GM23338 (cell line): ENCODE measurements around the gene RNF145. TPM values are rescaled to one million over a fixed set of nuclear protein-coding genes. Genes with fewer than 3 reads are reported as not detected.

Experiments
- ATAC-seq: fragments of 200-7000 bp; cut with Tn5 transposase; 3 replicates; pipeline ENCODE4 v1.9.1; 2020
- DNase-seq: peaks from one replicate; pipeline ENCODE4 v3.0.0-alpha.2; 2015; ENCODE audit warnings: low spot score
- H2AFZ ChIP-seq: fragments of 200-600 bp; sonication (generic); 2 replicates; pipeline ENCODE4 v1.8.0; 2016; ENCODE audit warnings: antibody characterized with exemption, mild to moderate bottlenecking, moderate library complexity
- H3F3A ChIP-seq: fragments of 200-600 bp; sonication (generic); replicated peaks from 2 replicates; pipeline ENCODE4 v1.8.0; 2017; ENCODE audit warnings: antibody characterized with exemption, mixed run types, low read depth
- H3K27ac ChIP-seq: fragments of 200-600 bp; sonication (generic); 2 replicates; pipeline ENCODE4 v1.6.1; 2016; ENCODE audit warnings: low read depth
- H3K27me3 ChIP-seq: fragments of 200-600 bp; sonication (generic); 2 replicates; pipeline ENCODE4 v1.8.0; 2016; ENCODE audit warnings: mild to moderate bottlenecking, mixed run types, moderate library complexity; ENCODE audit not compliant: insufficient read depth
- H3K36me3 ChIP-seq: fragments of 200-600 bp; sonication (generic); 2 replicates; pipeline ENCODE4 v1.8.0; 2016; ENCODE audit warnings: mild to moderate bottlenecking; ENCODE audit not compliant: insufficient read depth
- H3K4me1 ChIP-seq: fragments of 200-600 bp; sonication (generic); 2 replicates; pipeline ENCODE4 v1.8.0; 2016; ENCODE audit warnings: mild to moderate bottlenecking, moderate library complexity; ENCODE audit not compliant: insufficient read depth
- H3K4me2 ChIP-seq: fragments of 200-600 bp; sonication (generic); 2 replicates; pipeline ENCODE4 v1.7.1; 2017; ENCODE audit warnings: mixed run types
- H3K4me3 ChIP-seq: fragments of 200-600 bp; sonication (generic); 2 replicates; pipeline ENCODE4 v1.6.1; 2016; ENCODE audit warnings: mixed run types
- H3K79me2 ChIP-seq: fragments of 200-600 bp; sonication (generic); replicated peaks from 2 replicates; pipeline ENCODE4 v1.8.0; 2017; ENCODE audit warnings: mild to moderate bottlenecking; ENCODE audit not compliant: insufficient read depth
- H3K9me2 ChIP-seq: fragments of 200-600 bp; sonication (generic); 2 replicates; pipeline ENCODE4 v1.8.0; 2017; ENCODE audit not compliant: insufficient read depth
- H4K20me1 ChIP-seq: fragments of 200-600 bp; sonication (generic); replicated peaks from 2 replicates; pipeline ENCODE4 v1.8.0; 2017; ENCODE audit warnings: mild to moderate bottlenecking; ENCODE audit not compliant: insufficient read depth
- H3K27ac Mint-ChIP-seq: 2 replicates; pipeline ENCODE4 v1.8.0; 2020; ENCODE audit warnings: inconsistent platforms, mild to moderate bottlenecking, moderate library complexity, mixed read lengths
- H3K27me3 Mint-ChIP-seq: 3 replicates; pipeline ENCODE4 v1.8.0; 2022; ENCODE audit warnings: low read depth, mild to moderate bottlenecking, moderate library complexity, mixed read lengths, inconsistent platforms; ENCODE audit not compliant: insufficient read depth, poor library complexity
- H3K36me3 Mint-ChIP-seq: 3 replicates; pipeline ENCODE4 v1.8.0; 2021; ENCODE audit warnings: low read depth, mild to moderate bottlenecking, inconsistent platforms, moderate library complexity, mixed read lengths
- H3K4me1 Mint-ChIP-seq: 3 replicates; pipeline ENCODE4 v1.8.0; 2020; ENCODE audit warnings: mild to moderate bottlenecking, inconsistent platforms, mixed read lengths
- H3K4me3 Mint-ChIP-seq: 3 replicates; pipeline ENCODE4 v1.8.0; 2021; ENCODE audit warnings: moderate library complexity, mild to moderate bottlenecking, inconsistent platforms, mixed read lengths
- H3K9me3 Mint-ChIP-seq: 3 replicates; pipeline ENCODE4 v1.8.0; 2020; ENCODE audit warnings: moderate library complexity, mild to moderate bottlenecking, inconsistent platforms, mixed read lengths
- CREB1 ChIP-seq: fragments of 250-450 bp; sonication (Bioruptor Pico); IDR thresholded peaks from 2 replicates; pipeline ENCODE4 v1.5.0; 2020; ENCODE audit warnings: low read depth, mild to moderate bottlenecking, moderate library complexity
- CTCF ChIP-seq, 2 experiments: fragments of 200-600 bp in 1 of 2; sonication (generic) in 1 of 2; conservative IDR thresholded peaks; 2 replicates each; pipeline versions ENCODE4 v1.5.1 to v1.6.1; 2016 to 2017; ENCODE audit warnings: antibody characterized with exemption in 2 of 2, low read depth in 2 of 2, mild to moderate bottlenecking in 2 of 2, moderate library complexity in 1 of 2
- ETS1 ChIP-seq: IDR thresholded peaks from 2 replicates; pipeline ENCODE4 v1.6.1; 2016; ENCODE audit warnings: antibody characterized with exemption
- EZH2 ChIP-seq: fragments of 200-600 bp; sonication (generic); IDR thresholded peaks from one replicate; pipeline ENCODE4 v1.8.0; 2017; ENCODE audit warnings: antibody characterized with exemption, mild to moderate bottlenecking, low read depth; ENCODE audit not compliant: unreplicated experiment
- EZH2phosphoT487 ChIP-seq: fragments of 200-600 bp; sonication (generic); IDR thresholded peaks from one replicate; pipeline ENCODE4 v1.8.1; 2018; ENCODE audit warnings: antibody characterized with exemption; ENCODE audit not compliant: unreplicated experiment
- JUNB ChIP-seq: IDR thresholded peaks from one replicate; pipeline ENCODE4 v1.6.1; 2016; ENCODE audit warnings: antibody characterized with exemption; ENCODE audit not compliant: unreplicated experiment
- NANOG ChIP-seq: IDR thresholded peaks from 2 replicates; pipeline ENCODE4 v1.6.1; 2016; ENCODE audit warnings: antibody characterized with exemption, borderline replicate concordance
- POLR2AphosphoS5 ChIP-seq: IDR thresholded peaks from 2 replicates; pipeline ENCODE4 v1.6.1; 2016; ENCODE audit warnings: antibody characterized with exemption, low read depth
- REST ChIP-seq: IDR thresholded peaks from one replicate; pipeline ENCODE4 v1.6.1; 2018; ENCODE audit warnings: antibody characterized with exemption; ENCODE audit not compliant: unreplicated experiment
- STAT1 ChIP-seq: IDR thresholded peaks from one replicate; pipeline ENCODE4 v1.6.1; 2016; ENCODE audit warnings: antibody characterized with exemption; ENCODE audit not compliant: unreplicated experiment
- ZNF114 ChIP-seq: fragments of 250-450 bp; sonication (Bioruptor Pico); IDR thresholded peaks from 2 replicates; pipeline ENCODE4 v1.5.0; 2020; ENCODE audit warnings: mild to moderate bottlenecking, moderate library complexity
- ZNF331 ChIP-seq: fragments of 250-450 bp; sonication (Bioruptor Pico); IDR thresholded peaks from 2 replicates; pipeline ENCODE4 v1.5.0; 2020; ENCODE audit warnings: low read depth, mild to moderate bottlenecking, moderate library complexity
- ZNF462 ChIP-seq: fragments of 250-450 bp; sonication (Bioruptor Pico); IDR thresholded peaks from 2 replicates; pipeline ENCODE4 v1.5.0; 2020; ENCODE audit warnings: mild to moderate bottlenecking, moderate library complexity
- polyA plus RNA-seq: library from polyadenylated mRNA; unstranded; fragments of >200 nt; fragmentation: Nextera tagmentation; extraction: Ambion mirVana; gene quantifications from 2 replicates; pipeline ENCODE4 v1.2.1, GENCODE V29; 2016
- total RNA-seq: library from RNA; depleted of rRNA; stranded (reverse); fragments of >200 nt; shearing (Covaris generic); gene quantifications from 2 replicates; pipeline ENCODE4 v1.2.3, GENCODE V29; 2014

RNF145 gene
- total and polyA plus RNA-seq, 2 experiments from 2014 or later, result 15.6 to 43.5 TPM

GRCh38 chr5:159181152-159181551 lies 28.2 kb downstream of the RNF145 start:
- no peak overlapping the region for H3K27ac Mint-ChIP-seq
- ATAC-seq, result no peak
- peaks cover 4% of the 10 kb centered on the region; the same call in 2 of the 3 replicates for H3K4me1 Mint-ChIP-seq

More at GRCh38 chr5:159181152-159181551, 28.2 kb downstream of the RNF145 start:
- TF ChIP-seq STAT1, result no peak
- no peak for TF ChIP-seq JUNB
- TF ChIP-seq REST, result no peak
- TF ChIP-seq NANOG, result no peak
- TF ChIP-seq EZH2, result no peak
- TF ChIP-seq ETS1, result no peak
- no peak for TF ChIP-seq ZNF114 (CRISPR knock-in tag)
- TF ChIP-seq ZNF462 (CRISPR knock-in tag), result no peak
- no peak for TF ChIP-seq CREB1
- no peak for TF ChIP-seq EZH2phosphoT487
- TF ChIP-seq ZNF331, result no peak
- TF ChIP-seq CTCF (conservative IDR thresholded peaks at IDR 0.05; ENCODE audit: low read depth in 2 of 2), result no peak
- no peak for TF ChIP-seq POLR2AphosphoS5
- H4K20me1 ChIP-seq, result no peaks in the 10 kb centered on the region
- H3K4me2 ChIP-seq, result no peak overlapping the region
- DNase-seq, result no peak
- Mint-ChIP-seq H3K9me3 (no peaks in the 10 kb centered on the region), H3K36me3 (peaks cover 8% of the 10 kb centered on the region; the same call in 1 of the 3 replicates), H3K27me3 (no peaks in the 10 kb centered on the region), H3K4me3 (no peak overlapping the region)
- H3K27ac ChIP-seq, result no peak overlapping the region
- H3F3A ChIP-seq, result no peaks in the 10 kb centered on the region
- H3K9me2 ChIP-seq, result no peaks in the 10 kb centered on the region
- H3K79me2 ChIP-seq, result no peaks in the 10 kb centered on the region
- H2AFZ ChIP-seq, result no peak overlapping the region
- H3K4me3 ChIP-seq, result no peak overlapping the region
- H3K4me1 ChIP-seq, result no peaks in the 10 kb centered on the region
- H3K36me3 ChIP-seq, result 0 out of 2 replicates have a peak, but pooled peaks cover 3% of the 10 kb centered on the region
- H3K27me3 ChIP-seq, result no peaks in the 10 kb centered on the region
